Glomerular endothelial cell (primary cell): ENCODE measurements around the gene TNNT1. TPM values are rescaled to one million over a fixed set of nuclear protein-coding genes. Genes with fewer than 3 reads are reported as not detected.
"Not testable (repeated sequence)": the region's sequence is repeated elsewhere in the genome, so short reads cannot be mapped to it uniquely, and the experiment has no call there.

Source experiments
- DNase-seq: peaks from one replicate; pipeline ENCODE4 v3.0.0-alpha.2; 2011; ENCODE audit warnings: low read depth, low spot score; ENCODE audit errors: extremely low read depth
- total RNA-seq: library from RNA; depleted of rRNA; stranded (reverse); fragments of >200 nt; gene quantifications from 2 replicates; pipeline ENCODE4 v1.2.3, GENCODE V29; 2015

TNNT1 gene
- total RNA-seq, 1 donor from 2014 or later, result not detected

- no peak for DNase-seq
These were observed 36.0 kb downstream of the TNNT1 start for GRCh38 chr19:55112777-55113569.

DNA sequence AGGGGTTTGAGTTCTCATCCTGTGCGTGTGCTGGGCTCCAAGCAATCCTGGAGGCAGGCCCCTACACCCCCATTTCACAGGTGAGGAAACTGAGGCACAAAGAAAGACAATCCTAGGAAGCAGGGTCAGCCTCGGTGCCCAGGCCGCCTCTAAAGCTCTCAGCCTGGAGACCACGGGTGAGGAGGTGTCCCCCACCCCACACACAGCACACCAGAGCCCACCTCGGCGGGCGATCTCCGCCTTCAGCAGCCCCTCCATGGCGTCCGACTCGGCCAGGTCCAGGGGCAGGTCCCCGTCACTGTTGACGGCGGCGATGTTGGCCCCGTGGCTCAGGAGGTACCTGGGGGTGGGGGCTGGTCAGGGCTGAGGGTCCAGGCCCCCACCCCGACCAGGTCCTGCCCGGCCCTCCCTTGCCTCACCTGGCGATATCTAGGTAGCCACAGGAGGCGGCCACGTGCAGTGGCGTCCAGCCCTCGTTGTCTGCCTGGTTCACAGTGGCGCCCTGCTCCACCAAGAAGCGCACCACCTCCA, 36.7 kb downstream of the TNNT1 start:
- DNase-seq, result no peak

- DNase-seq, result no peak
These were observed 37.7 kb downstream of the TNNT1 start for GRCh38 chr19:55111238-55111831.

DNA sequence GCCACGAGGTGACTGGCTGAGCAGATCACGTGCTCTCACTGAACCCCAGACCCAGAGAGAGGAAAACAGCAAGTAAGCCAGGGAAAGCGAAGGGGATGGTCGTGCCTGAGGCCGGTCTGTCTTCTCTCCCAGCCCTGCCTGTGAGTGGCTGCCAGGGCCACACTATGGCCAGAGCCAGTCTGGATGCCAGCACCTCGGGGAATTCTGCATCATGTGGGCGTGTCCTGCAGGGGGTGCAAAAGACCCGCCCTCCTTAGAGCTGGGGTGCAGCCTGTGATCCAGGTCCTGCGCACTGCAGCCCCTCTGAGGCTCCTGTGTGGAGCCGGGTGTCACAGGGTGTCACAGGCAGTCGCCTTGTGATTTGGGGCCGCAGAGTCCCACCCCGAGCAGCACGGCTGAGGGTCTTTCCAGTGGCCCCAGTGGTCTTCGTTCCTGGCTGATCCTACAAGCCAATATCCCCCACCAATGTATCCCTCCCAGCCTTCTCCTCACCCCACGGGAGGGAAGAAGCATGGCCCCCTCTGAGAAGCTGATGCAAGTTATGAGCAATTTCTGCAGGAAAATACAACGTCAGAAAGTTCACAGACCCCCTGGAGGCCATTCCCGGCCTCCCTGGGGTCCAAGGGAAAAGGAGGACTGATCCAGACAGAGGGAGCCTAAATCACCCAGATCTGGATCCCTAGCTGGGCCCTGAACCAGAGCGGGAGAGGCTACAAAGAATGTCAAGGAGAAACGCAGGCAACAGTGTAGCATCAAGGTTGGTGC, 39.3 kb downstream of the TNNT1 start:
- no peak for DNase-seq

- DNase-seq, result not testable (repeated sequence)
These were observed 41.8 kb downstream of the TNNT1 start for GRCh38 chr19:55107252-55107651.

DNA sequence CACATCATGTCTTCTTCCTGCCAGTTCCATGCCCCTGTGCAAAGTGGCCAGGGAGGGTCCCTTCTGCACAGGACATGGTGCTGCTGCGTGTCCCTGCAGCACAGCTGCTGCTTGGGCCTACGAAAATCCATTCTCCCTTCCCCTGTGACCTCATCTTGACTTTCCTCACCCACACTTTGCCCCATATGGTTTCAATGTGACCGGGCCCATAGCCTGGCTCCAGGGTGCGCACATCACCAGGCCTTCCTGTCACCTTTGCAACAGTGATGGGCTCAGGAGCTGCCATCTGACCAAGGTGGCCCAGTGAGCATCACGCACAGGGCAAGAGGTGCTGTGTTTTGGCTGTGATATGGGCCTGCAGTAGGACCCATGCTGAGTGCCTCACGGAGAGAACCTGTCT, 42.4 kb downstream of the TNNT1 start:
- DNase-seq, result no peak

GRCh38 chr19:55105237-55105636, 43.8 kb downstream of the TNNT1 start:
- DNase-seq, result no peak

GRCh38 chr19:55103190-55103589, 45.8 kb downstream of the TNNT1 start:
- no peak for DNase-seq

- DNase-seq, result no peak
These were observed 47.7 kb downstream of the TNNT1 start for GRCh38 chr19:55101261-55101660.

DNA sequence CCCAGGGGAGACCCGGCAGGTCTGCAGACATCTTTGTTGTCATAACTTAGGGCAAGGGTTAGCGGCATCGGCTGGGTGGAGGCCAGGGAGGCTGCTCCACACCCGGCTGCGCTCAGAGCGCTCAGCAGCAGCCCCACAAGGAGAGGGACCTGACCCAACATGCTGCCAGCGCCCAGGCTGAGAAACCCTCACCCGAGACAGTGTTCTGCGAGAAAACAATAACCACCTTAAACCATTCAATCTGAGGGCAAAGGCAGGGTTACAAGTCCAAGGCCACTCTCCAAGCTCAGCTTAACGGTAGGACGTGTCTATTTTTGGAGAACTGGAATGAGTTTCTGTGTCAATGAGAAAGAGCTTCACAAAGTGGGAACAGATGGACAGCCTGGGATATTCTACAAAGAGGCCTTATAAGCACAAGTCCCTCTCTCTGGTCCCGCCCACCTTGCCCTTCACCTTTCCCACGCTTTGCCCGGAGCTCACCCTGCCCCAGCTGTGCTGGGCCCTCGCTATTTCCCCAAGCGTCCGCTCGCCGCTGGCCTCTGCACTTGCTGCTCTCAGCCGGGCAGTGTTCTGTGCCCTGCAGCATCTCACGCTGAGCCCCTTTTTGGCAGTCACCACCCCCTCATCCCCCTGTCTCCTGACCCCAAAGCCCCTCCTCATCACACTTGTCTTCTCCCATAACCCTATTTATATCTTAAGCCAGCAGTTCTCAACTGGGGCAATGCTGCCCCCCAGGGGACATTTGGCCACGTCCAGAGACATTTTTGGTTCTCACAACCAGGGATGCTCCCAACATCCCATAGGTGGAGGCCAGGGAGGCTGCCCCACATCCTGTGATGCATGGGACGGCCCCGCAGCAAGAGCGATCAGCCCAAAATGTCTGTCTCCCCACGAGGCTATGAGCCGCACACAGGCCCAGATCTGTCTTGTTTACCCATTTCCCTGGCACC, 49.2 kb downstream of the TNNT1 start:
- DNase-seq, result no peak

DNA sequence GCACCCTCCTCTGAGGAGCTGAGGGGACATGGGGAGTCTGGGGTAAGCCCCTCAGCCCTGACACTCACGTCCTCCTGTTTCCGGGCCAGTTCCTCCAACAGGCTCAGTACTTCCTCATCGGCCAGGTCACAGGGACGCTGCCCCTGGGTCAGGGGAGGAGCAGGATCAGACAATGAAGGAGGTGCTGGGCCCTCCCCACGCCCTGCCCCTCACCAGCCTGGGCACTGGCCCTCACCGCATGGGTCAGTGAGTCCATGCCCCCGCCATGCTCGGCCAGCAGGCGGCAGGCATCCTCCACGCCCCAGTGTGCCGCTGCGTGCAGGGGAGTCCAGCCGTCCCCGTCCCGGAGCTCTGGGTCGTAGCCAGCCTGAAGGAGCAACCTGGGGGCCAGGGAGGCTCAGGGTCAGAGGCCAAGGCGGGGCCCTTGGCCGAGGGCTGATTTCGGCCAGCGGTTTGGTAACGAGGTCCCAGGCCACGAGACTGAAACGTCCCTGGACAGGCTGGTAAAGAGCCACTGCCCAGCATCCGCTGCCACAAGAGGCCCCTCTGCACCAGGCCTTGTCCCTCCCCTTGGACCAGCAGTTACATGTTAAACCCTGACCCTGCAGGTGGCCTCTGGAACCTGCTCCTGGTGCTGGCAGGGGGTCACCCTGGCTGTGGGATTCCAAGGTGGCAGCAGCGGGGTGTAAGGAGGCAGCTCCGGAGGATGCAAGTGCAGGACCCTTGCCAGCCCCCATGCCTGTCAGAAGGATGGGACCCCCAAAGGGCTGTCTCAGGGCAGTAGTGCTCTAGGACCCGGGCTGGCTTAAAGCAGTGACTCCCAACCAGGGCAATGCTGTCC, 50.1 kb downstream of the TNNT1 start:
- DNase-seq, result no peak

DNA sequence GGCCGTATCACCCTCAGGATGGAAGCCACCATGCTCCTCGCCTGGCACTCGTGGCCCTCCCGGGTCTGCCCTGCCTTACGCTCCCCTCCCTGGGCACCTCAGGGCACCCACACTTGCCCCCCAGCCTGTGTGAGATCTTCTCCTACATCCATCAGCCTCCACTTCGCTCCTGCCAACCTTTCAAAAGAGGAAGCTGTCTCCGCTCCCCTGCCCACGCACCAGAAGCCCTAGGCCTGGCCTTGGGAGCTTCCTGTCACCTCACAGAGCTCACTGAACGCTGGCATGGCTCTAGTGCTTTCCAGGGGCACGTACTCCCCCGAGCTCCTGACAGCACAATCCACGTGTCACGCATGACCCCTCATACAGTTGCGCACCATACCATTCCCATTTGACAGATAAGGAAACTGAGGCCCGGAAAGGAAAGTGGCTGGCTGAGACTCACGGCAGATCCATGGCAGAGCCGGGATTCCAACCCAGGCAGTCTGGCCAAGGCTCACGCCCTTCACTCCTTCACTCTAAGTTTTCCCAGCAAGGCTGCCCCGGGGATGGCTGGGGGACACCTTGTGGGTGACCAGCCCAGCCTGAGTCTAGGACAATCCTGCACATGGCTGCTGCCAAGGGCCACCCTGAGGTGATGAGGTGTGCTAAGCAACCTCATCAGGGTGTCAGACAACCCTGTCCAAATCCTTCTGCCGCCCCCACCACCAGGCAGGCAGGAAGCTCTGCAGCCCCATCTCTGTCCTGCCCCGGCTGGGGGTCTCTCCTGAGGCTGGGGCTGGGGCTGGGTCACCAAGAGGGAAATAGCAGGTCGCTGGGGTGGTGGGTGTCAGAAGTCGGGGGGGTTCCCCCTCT, 50.9 kb downstream of the TNNT1 start:
- DNase-seq, result no peak

DNA sequence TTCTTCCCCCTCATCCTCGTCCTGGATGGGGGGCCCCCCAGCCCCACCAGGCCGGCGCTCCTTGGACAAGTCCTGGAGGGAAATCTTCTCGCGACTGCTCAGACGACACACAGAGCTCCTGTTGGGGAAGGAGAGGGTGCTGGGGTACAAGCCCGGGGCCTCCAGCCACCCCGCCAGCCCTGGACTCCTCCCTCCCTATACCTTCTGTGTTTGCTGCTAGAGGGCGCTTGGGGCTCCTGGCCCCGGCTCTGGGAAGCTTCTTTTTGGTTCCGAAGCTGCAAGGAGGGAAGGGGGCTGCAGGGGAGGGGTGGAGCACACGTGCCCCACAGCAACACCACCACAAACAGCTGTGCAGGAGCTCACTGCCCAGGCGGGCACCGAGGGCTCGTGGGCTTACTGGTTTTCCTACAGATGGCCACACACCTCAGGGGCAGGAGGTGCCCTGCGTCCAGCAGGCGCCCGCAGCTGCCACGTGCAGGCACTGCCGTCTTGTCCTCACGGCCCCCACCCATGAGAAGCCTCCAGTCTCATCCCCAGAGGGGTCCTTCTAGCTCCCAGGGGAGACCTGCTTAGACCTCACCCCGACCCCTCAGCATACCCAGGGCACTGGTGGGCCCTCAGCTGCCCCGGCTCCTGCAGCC, 52.8 kb downstream of the TNNT1 start:
- no peak for DNase-seq

DNA sequence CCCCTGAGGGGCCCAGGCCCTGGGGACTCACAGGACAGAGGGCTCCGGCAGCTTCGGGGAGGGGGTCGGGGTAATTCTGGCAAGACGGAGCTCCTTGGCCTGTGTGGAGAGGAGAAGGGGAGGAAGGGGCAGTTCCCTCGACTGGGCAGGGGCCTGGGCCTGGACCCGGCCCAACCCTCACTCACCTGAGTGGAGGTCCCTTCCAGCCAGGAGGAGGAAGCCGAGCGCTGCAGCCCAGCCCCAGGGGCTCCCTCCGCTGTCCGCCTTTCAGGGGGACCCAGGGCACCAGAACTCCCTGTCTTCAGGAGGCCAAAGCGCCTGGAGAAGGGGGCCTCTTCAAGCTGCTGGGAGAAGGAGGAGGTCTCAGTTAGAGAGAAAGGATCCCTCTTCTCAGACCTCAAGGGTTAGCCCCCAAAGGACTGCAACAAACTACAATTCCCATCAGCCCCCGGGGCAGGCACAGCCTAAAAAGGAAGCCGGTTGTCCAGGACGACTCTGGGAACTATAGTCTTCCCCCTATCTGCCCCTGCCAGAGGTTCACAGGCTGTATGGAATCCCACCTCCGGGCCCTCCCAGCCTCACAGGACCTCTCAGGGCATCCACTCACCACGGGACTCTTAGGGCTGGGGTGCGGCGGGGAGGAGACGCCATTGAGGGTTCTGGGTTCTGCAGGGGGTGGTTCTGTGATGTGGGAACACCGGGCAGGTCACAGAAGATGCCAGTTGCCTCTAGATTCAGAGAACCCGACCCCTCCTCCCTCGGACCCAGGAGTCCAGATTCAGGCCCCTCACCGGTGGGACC, 53.5 kb downstream of the TNNT1 start:
- no peak for DNase-seq

GRCh38 chr19:55094456-55095259, 54.3 kb downstream of the TNNT1 start:
- DNase-seq, result no peak
